ENCODE data around the gene ROR1.

Gene ROR1

GRCh38 chr1:64072089-64072793 is 298.4 kb downstream of the ROR1 start:
- H3K36me3 ChIP-seq (ENCODE audit: control insufficient read depth, insufficient read depth, low read length) = no peaks in the 10 kb centered on the region
- peaks cover 49% of the 10 kb centered on the region for H3K4me1 ChIP-seq (ENCODE audit: control insufficient read depth, insufficient read depth, low read length, poor library complexity, severe bottlenecking)
- H3K9me3 ChIP-seq (ENCODE audit: control insufficient read depth, low read length) = no peaks in the 10 kb centered on the region
- H3K4me3 ChIP-seq (ENCODE audit: extremely low read depth, insufficient read depth, low read length, poor library complexity, severe bottlenecking) = no peak overlapping the region
- 85 to 87% methylated on average over 4 of the region's 5 CpGs for WGBS, 2 experiments (ENCODE audit: insufficient coverage in 2 of 2)
- H3K27ac ChIP-seq (ENCODE audit: low read depth, low read length, severe bottlenecking) = peak overlapping the region; percentile 67

- no peaks in the 10 kb centered on the region for H3K36me3 ChIP-seq (ENCODE audit: control insufficient read depth, insufficient read depth, low read length)
- no peak overlapping the region for H3K4me3 ChIP-seq (ENCODE audit: extremely low read depth, insufficient read depth, low read length, poor library complexity, severe bottlenecking)
- peaks cover 51% of the 10 kb centered on the region for H3K4me1 ChIP-seq (ENCODE audit: control insufficient read depth, insufficient read depth, low read length, poor library complexity, severe bottlenecking)
- WGBS, 2 experiments (ENCODE audit: insufficient coverage in 2 of 2) = 71 to 79% methylated on average over 1 to 2 of the region's 2 CpGs
- H3K9me3 ChIP-seq (ENCODE audit: control insufficient read depth, low read length) = no peaks in the 10 kb centered on the region
- peak overlapping the region; percentile 43 for H3K27ac ChIP-seq (ENCODE audit: low read depth, low read length, severe bottlenecking)
Observed at GRCh38 chr1:64073705-64074104, 299.9 kb downstream of the ROR1 start.

- Histone ChIP-seq H3K4me1 (ENCODE audit: control insufficient read depth, insufficient read depth, low read length, poor library complexity, severe bottlenecking) (peaks cover 45% of the 10 kb centered on the region), H3K4me3 (ENCODE audit: extremely low read depth, insufficient read depth, low read length, poor library complexity, severe bottlenecking) (no peak overlapping the region), H3K36me3 (ENCODE audit: control insufficient read depth, insufficient read depth, low read length) (no peaks in the 10 kb centered on the region), H3K27ac (ENCODE audit: low read depth, low read length, severe bottlenecking) (no peak overlapping the region), H3K9me3 (ENCODE audit: control insufficient read depth, low read length) (no peaks in the 10 kb centered on the region)
- WGBS, 2 experiments (ENCODE audit: insufficient coverage in 2 of 2) = 100% methylated on average over 2 of the region's 4 CpGs; no CpG with 5 or more reads in 1 of the 2 experiments
Observed at GRCh38 chr1:64074767-64075166, 300.9 kb downstream of the ROR1 start.

DNA sequence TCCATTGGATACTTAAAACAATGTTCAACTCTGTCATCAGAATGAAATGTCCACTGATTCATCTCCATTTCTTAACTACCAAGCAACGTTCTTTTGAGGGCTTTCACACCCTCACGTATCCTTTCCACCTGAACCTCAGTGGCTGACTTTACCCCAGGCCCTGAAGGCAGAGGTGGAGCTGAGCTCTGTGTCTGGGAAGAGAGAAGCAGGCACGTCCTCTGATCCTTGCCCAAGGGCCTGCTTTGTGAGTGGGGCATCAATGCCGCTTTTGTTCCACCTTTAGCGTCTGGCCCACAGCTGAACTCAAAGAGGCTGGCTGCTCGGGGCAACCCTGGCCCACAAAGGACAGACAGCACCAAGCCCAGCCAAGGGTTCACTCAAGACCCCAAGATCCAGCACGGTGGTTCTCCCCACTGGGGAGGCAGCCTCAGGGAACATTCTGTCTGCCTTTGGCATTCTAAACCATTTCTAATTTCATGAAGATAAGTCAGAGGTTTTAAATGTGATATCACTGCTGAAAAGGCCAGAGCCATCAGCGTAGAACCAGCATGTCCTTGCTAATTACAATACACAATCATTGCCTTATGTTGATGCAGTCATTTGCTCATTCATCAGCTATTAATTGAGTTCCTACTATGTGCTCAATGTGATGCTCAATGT is 303.6 kb downstream of the ROR1 start:
- WGBS, 2 experiments (ENCODE audit: insufficient coverage in 2 of 2) = 78 to 82% methylated on average over 6 to 7 of the region's 8 CpGs
- no peak overlapping the region for H3K27ac ChIP-seq (ENCODE audit: low read depth, low read length, severe bottlenecking)

DNA sequence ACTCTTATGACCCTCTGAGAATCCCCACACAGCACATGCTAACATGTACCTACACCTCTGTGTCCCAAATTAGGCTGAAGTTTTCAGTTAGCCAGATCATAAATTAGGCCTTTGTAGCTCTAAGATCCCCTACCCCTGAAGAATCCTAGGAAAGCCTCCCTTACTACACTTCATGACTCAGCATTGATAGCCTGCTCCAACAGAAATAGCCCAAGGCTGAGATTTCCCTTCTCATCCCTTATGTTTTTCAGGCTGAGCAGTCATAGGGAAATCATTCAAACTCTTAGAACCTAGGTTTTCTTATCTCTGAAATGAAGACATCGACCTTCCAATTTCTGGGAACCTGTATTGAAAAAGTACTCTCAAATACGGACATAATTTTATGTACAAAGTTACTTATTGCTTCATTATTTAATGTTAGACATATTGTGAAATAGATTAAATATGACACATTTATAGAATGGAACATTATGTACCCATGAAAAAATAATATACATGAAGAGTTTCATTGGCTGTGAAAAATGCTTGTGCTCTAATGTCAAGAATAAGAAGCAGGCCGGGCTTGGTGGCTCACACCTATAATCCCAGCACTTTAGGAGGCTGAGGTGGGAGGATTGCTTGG is 307.2 kb downstream of the ROR1 start:
- H3K36me3 ChIP-seq (ENCODE audit: control insufficient read depth, insufficient read depth, low read length) = no peaks in the 10 kb centered on the region
- WGBS, 2 experiments (ENCODE audit: insufficient coverage in 2 of 2) = 100% methylated on average over 1 of the region's 3 CpGs; no CpG with 5 or more reads in 1 of the 2 experiments

More for the DNA sequence above, 303.6 kb downstream of the ROR1 start:
- no peaks in the 10 kb centered on the region for H3K9me3 ChIP-seq (ENCODE audit: control insufficient read depth, low read length)
- peaks cover 39% of the 10 kb centered on the region for H3K4me1 ChIP-seq (ENCODE audit: control insufficient read depth, insufficient read depth, low read length, poor library complexity, severe bottlenecking)
- H3K36me3 ChIP-seq (ENCODE audit: control insufficient read depth, insufficient read depth, low read length) = no peaks in the 10 kb centered on the region
- H3K4me3 ChIP-seq (ENCODE audit: extremely low read depth, insufficient read depth, low read length, poor library complexity, severe bottlenecking) = no peak overlapping the region

DNA sequence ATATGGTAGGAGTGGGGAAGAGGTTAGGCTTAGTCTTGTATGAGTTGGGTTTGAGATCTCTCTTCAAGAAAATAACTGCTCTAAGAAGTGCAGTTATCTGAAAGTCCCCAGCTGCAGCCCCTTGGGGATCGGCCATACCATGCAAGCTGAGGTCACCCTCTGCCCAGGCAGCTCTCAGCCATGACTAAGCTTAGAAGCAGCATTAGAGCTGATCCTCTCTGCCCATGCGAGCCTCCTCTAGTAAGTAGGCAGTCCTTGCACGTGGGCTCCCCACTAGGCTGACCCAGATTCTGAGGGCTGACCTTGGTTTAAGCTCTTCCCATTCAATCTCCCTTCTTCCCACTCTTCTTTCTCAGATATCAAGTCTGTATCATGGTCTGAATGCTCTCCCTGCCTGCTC is 308.6 kb downstream of the ROR1 start:
- Histone ChIP-seq H3K27ac (ENCODE audit: low read depth, low read length, severe bottlenecking) (no peak overlapping the region), H3K36me3 (ENCODE audit: control insufficient read depth, insufficient read depth, low read length) (no peaks in the 10 kb centered on the region), H3K4me1 (ENCODE audit: control insufficient read depth, insufficient read depth, low read length, poor library complexity, severe bottlenecking) (peaks cover 25% of the 10 kb centered on the region), H3K9me3 (ENCODE audit: control insufficient read depth, low read length) (no peaks in the 10 kb centered on the region), H3K4me3 (ENCODE audit: extremely low read depth, insufficient read depth, low read length, poor library complexity, severe bottlenecking) (no peak overlapping the region)
- 36 to 75% methylated on average over 2 to 3 of the region's 3 CpGs for WGBS, 2 experiments (ENCODE audit: insufficient coverage in 2 of 2)

More for the DNA sequence above, 307.2 kb downstream of the ROR1 start:
- Histone ChIP-seq H3K4me3 (ENCODE audit: extremely low read depth, insufficient read depth, low read length, poor library complexity, severe bottlenecking) (no peak overlapping the region), H3K9me3 (ENCODE audit: control insufficient read depth, low read length) (no peaks in the 10 kb centered on the region), H3K27ac (ENCODE audit: low read depth, low read length, severe bottlenecking) (no peak overlapping the region), H3K4me1 (ENCODE audit: control insufficient read depth, insufficient read depth, low read length, poor library complexity, severe bottlenecking) (peaks cover 28% of the 10 kb centered on the region)

DNA sequence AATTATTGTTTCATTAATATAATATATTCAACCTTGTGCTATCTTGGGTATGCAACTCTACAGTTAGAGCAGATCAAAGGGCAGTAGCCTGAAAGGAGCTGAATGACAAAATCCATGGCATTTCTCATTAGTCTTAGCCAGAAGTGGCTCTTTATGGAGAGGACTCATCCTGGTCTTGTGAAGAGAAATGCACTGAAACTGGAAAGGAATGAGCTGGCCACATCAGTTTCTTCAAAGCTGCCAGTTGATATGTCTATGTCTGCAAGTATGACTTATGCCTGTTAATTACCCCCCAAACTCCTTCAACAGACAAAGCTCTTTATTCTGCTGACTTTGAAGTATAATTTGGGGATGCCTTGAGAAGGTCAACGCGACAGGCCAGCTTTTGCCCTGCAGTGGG is 310.6 kb downstream of the ROR1 start:
- WGBS, 2 experiments (ENCODE audit: insufficient coverage in 2 of 2) = 100% methylated on average over 2 of the region's 2 CpGs; no CpG with 5 or more reads in 1 of the 2 experiments
- Histone ChIP-seq H3K4me1 (ENCODE audit: control insufficient read depth, insufficient read depth, low read length, poor library complexity, severe bottlenecking) (peaks cover 30% of the 10 kb centered on the region), H3K4me3 (ENCODE audit: extremely low read depth, insufficient read depth, low read length, poor library complexity, severe bottlenecking) (no peak overlapping the region), H3K27ac (ENCODE audit: low read depth, low read length, severe bottlenecking) (no peak overlapping the region), H3K9me3 (ENCODE audit: control insufficient read depth, low read length) (peaks cover 5% of the 10 kb centered on the region), H3K36me3 (ENCODE audit: control insufficient read depth, insufficient read depth, low read length) (no peaks in the 10 kb centered on the region)

GRCh38 chr1:64087768-64088167 is 314.0 kb downstream of the ROR1 start:
- no peaks in the 10 kb centered on the region for H3K36me3 ChIP-seq (ENCODE audit: control insufficient read depth, insufficient read depth, low read length)
- no peak overlapping the region for H3K4me3 ChIP-seq (ENCODE audit: extremely low read depth, insufficient read depth, low read length, poor library complexity, severe bottlenecking)
- H3K9me3 ChIP-seq (ENCODE audit: control insufficient read depth, low read length) = peaks cover 11% of the 10 kb centered on the region
- H3K27ac ChIP-seq (ENCODE audit: low read depth, low read length, severe bottlenecking) = peak overlapping the region; percentile 57
- H3K4me1 ChIP-seq (ENCODE audit: control insufficient read depth, insufficient read depth, low read length, poor library complexity, severe bottlenecking) = peaks cover 30% of the 10 kb centered on the region
- WGBS, 2 experiments (ENCODE audit: insufficient coverage in 2 of 2) = 58 to 71% methylated on average over 1 to 2 of the region's 2 CpGs

DNA sequence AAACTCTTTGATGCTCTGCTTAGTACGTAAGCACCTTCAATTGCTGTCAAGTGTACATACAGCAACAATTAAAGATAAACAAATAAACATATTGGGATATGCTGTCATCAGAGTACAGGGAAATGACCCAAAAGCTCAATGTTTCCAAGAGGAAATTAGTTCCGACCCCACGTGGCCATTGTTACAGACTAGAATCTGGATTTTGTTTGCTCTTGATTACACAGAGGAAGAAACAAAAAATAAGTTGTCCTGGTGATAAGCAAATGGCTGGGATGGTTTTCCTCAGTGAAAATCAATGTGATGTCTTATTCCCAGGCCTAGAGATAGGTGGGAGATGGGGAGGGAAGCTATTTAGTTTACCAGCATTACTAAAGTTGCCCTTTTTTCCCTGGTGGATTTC is 316.6 kb downstream of the ROR1 start:
- peaks cover 31% of the 10 kb centered on the region for H3K4me1 ChIP-seq (ENCODE audit: control insufficient read depth, insufficient read depth, low read length, poor library complexity, severe bottlenecking)
- H3K36me3 ChIP-seq (ENCODE audit: control insufficient read depth, insufficient read depth, low read length) = no peaks in the 10 kb centered on the region
- peak overlapping the region; percentile 55 for H3K27ac ChIP-seq (ENCODE audit: low read depth, low read length, severe bottlenecking)
- peaks cover 11% of the 10 kb centered on the region for H3K9me3 ChIP-seq (ENCODE audit: control insufficient read depth, low read length)
- no peak overlapping the region for H3K4me3 ChIP-seq (ENCODE audit: extremely low read depth, insufficient read depth, low read length, poor library complexity, severe bottlenecking)
- WGBS, 2 experiments (ENCODE audit: insufficient coverage in 2 of 2) = 96 to 100% methylated on average over 2 of the region's 3 CpGs

DNA sequence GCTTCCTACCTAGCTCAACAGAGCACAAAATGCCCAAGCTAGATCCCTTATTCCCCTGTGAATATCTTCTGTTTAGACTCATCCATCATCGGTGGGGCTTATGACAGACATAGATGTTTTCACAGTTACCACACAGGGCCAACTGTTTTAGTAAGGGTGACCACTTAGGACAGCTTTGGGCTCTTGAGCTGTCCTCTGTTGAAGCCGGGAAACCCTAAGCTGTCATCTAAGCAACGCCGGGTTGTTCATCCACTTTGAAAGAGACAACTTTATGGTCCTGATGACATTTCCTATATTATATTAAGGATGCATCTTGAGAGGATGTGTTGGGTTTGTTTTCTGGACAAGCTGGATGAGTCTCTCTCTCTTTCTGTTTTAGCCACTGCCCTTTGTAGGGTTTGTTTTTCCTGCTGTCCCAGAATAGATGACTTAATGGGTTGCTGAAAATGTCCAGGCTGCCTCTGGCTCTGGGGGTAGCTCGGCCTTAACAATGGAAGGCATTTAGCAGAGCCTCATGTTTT is 319.1 kb downstream of the ROR1 start:
- peaks cover 26% of the 10 kb centered on the region for H3K4me1 ChIP-seq (ENCODE audit: control insufficient read depth, insufficient read depth, low read length, poor library complexity, severe bottlenecking)
- H3K27ac ChIP-seq (ENCODE audit: low read depth, low read length, severe bottlenecking) = peak overlapping the region; percentile 93
- whole genome bisulfite sequencing, 2 experiments (ENCODE audit: insufficient coverage in 2 of 2) = 85% methylated on average over 2 of the region's 5 CpGs; no CpG with 5 or more reads in 1 of the 2 experiments
- no peaks in the 10 kb centered on the region for H3K36me3 ChIP-seq (ENCODE audit: control insufficient read depth, insufficient read depth, low read length)
- peaks cover 11% of the 10 kb centered on the region for H3K9me3 ChIP-seq (ENCODE audit: control insufficient read depth, low read length)
- no peak overlapping the region for H3K4me3 ChIP-seq (ENCODE audit: extremely low read depth, insufficient read depth, low read length, poor library complexity, severe bottlenecking)

Measured in mesodermal cell (in vitro differentiated cells).